HCT116 (cell line): ENCODE results near the gene MAST4. TPM values are rescaled to one million over a fixed set of nuclear protein-coding genes. Genes with fewer than 3 reads are reported as not detected.

ENCODE experiments used
- ATAC-seq: fragments of 200-7000 bp; cut with Tn5 transposase; 2 replicates; pipeline ENCODE4 v1.9.1; 2020; ENCODE audit warnings: mild to moderate bottlenecking, moderate library complexity
- BruUV-seq: library from RNA; stranded (reverse); fragments of 400-500 nt; replicated peaks from 2 replicates; lab custom pipeline; 2021; lab: Mats Ljungman, UMichigan
- CTCF ChIA-PET: fragments of 300-600 bp; sonication (Branson Sonifier 250); formaldehyde crosslinking; loops from one replicate; lab custom pipeline; 2021; ENCODE audit warnings: antibody characterized with exemption; lab: Charles Lee
- POLR2A ChIA-PET: fragments of 300-600, 350-600 bp; sonication (Branson Sonifier 250); formaldehyde crosslinking; loops from one replicate; lab custom pipeline; 2021; ENCODE audit warnings: antibody characterized with exemption; lab: Charles Lee
- RAD21 ChIA-PET, 2 experiments: fragments of 300-600 bp; sonication (Branson Sonifier 250); formaldehyde crosslinking; loops; one replicate each; lab custom pipeline; 2023; ENCODE audit warnings: low total read pairs in 2 of 2; ENCODE audit not compliant: uncharacterized antibody in 2 of 2, unreplicated experiment in 2 of 2, low non-redundant PET in 1 of 2; lab: Charles Lee
- DNase-seq: peaks from one replicate; pipeline ENCODE4 v3.0.0-alpha.2; 2010; ENCODE audit warnings: low read depth, low spot score
- H2AFZ ChIP-seq: fragments of 200-600 bp; shearing (Covaris generic), sonication (generic); 2 replicates; pipeline ENCODE4 v1.6.1; 2017; ENCODE audit warnings: low read depth, mixed run types, mixed read lengths, antibody characterized with exemption, low read length; ENCODE audit not compliant: poor library complexity, severe bottlenecking
- H3K27ac ChIP-seq: 2 replicates; pipeline ENCODE4 v1.5.1; 2012; ENCODE audit warnings: low read depth, low read length
- H3K27me3 ChIP-seq: fragments of 200-600 bp; sonication (generic); 2 replicates; pipeline ENCODE4 v1.6.1; 2016; ENCODE audit warnings: mixed run types, low read length, mixed read lengths; ENCODE audit not compliant: insufficient read depth
- H3K36me3 ChIP-seq, 2 experiments: fragments of 200-500 bp in 1 of 2; fragments of 200-600 bp in 1 of 2; sonication (Bioruptor generic) in 1 of 2; sonication (generic) in 1 of 2; 2 replicates each; pipeline versions ENCODE4 v1.5.1 to v1.6.1; 2014 to 2016; ENCODE audit warnings: low read length in 2 of 2, inconsistent platforms in 1 of 2, mixed read lengths in 1 of 2, mixed run types in 1 of 2; ENCODE audit not compliant: insufficient read depth in 2 of 2, control insufficient read depth in 1 of 2
- H3K4me1 ChIP-seq, 2 experiments: fragments of 200-600 bp in 1 of 2; sonication (generic) in 1 of 2; 2 replicates each; pipeline versions ENCODE4 v1.5.1 to v1.6.1; 2012 to 2017; ENCODE audit warnings: low read length in 2 of 2, inconsistent platforms in 1 of 2, mild to moderate bottlenecking in 1 of 2, mixed read lengths in 1 of 2, mixed run types in 1 of 2, moderate library complexity in 1 of 2; ENCODE audit not compliant: insufficient read depth in 2 of 2, control insufficient read depth in 1 of 2
- H3K4me2 ChIP-seq: fragments of 200-600 bp; sonication (generic); 2 replicates; pipeline ENCODE4 v1.6.1; 2017; ENCODE audit warnings: mixed run types, low read length, mixed read lengths
- H3K4me3 ChIP-seq, 2 experiments: fragments of 200-600 bp in 1 of 2; sonication (generic) in 1 of 2; replicated peaks in 1 of 2; 2 replicates each; pipeline ENCODE4 v1.5.1; 2011 to 2016; ENCODE audit warnings: low read length in 2 of 2, control low read depth in 1 of 2, low read depth in 1 of 2, mild to moderate bottlenecking in 1 of 2, mixed read lengths in 1 of 2, mixed run types in 1 of 2
- H3K79me2 ChIP-seq: fragments of 200-600 bp; sonication (generic); 2 replicates; pipeline ENCODE4 v1.6.1; 2017; ENCODE audit warnings: mild to moderate bottlenecking, mixed run types, low read length, moderate library complexity, mixed read lengths; ENCODE audit not compliant: insufficient read depth
- H3K9ac ChIP-seq: fragments of 200-600 bp; sonication (generic); 2 replicates; pipeline ENCODE4 v1.6.1; 2016; ENCODE audit warnings: low read length, mixed read lengths
- H3K9me2 ChIP-seq: fragments of 200-600 bp; sonication (generic), shearing (Covaris generic); 2 replicates; pipeline ENCODE4 v1.6.1; 2017; ENCODE audit warnings: mixed run types, mild to moderate bottlenecking, moderate library complexity; ENCODE audit not compliant: insufficient read depth
- H3K9me3 ChIP-seq, 2 experiments: fragments of 200-500 bp in 1 of 2; fragments of 200-600 bp in 1 of 2; sonication (Bioruptor generic) in 1 of 2; sonication (generic) in 1 of 2; 2 replicates each; pipeline ENCODE4 v1.6.1; 2014 to 2017; ENCODE audit warnings: low read length in 2 of 2, mixed read lengths in 2 of 2, inconsistent platforms in 1 of 2, low read depth in 1 of 2, mild to moderate bottlenecking in 1 of 2, mixed run types in 1 of 2, moderate library complexity in 1 of 2; ENCODE audit not compliant: control insufficient read depth in 1 of 2, insufficient read depth in 1 of 2
- H4K20me1 ChIP-seq: fragments of 200-600 bp; sonication (generic), shearing (Covaris generic); 2 replicates; pipeline ENCODE4 v1.6.1; 2017; ENCODE audit warnings: mixed run types, mild to moderate bottlenecking, moderate library complexity; ENCODE audit not compliant: insufficient read depth
- CBX3 ChIP-seq: IDR thresholded peaks from 2 replicates; pipeline ENCODE4 v1.6.1; 2012; ENCODE audit warnings: low read depth
- EGR1 ChIP-seq: IDR thresholded peaks from 2 replicates; pipeline ENCODE4 v1.6.1; 2012; ENCODE audit warnings: low read depth
- EZH2 ChIP-seq: fragments of 200-600 bp; sonication (generic); IDR thresholded peaks from 2 replicates; pipeline ENCODE4 v1.6.1; 2017; ENCODE audit warnings: antibody characterized with exemption, mixed run types
- EZH2phosphoT487 ChIP-seq: fragments of 200-600 bp; IDR thresholded peaks from 2 replicates; pipeline ENCODE4 v1.6.1; 2018; ENCODE audit warnings: antibody characterized with exemption, borderline replicate concordance
- FOSL1 ChIP-seq: IDR thresholded peaks from 2 replicates; pipeline ENCODE4 v1.6.1; 2012; ENCODE audit warnings: low read depth
- POLR2A ChIP-seq: IDR thresholded peaks from 2 replicates; pipeline ENCODE4 v1.7.0; 2011; ENCODE audit warnings: borderline replicate concordance; ENCODE audit not compliant: insufficient read depth, insufficient read length; ENCODE audit errors: extremely low read depth
- RAD21 ChIP-seq: IDR thresholded peaks from 2 replicates; pipeline ENCODE4 v1.6.1; 2012; ENCODE audit warnings: low read depth, mild to moderate bottlenecking
- SP1 ChIP-seq: IDR thresholded peaks from 2 replicates; pipeline ENCODE4 v1.6.1; 2012; ENCODE audit warnings: low read depth
- SRF ChIP-seq: IDR thresholded peaks from 2 replicates; pipeline ENCODE4 v1.6.1; 2012; ENCODE audit warnings: low read depth
- ZNF274 ChIP-seq: fragments of 200-500 bp; sonication (Bioruptor generic); IDR thresholded peaks from 2 replicates; pipeline ENCODE4 v1.6.1; 2014; ENCODE audit warnings: mild to moderate bottlenecking, low read depth, low read length, inconsistent platforms
- intact Hi-C: fragments of 100-400 bp; cut with micrococcal nuclease; formaldehyde crosslinking; loops from 2 replicates; pipeline ENCODE4 v1.10.0; 2022
- total RNA-seq: library from RNA; stranded (reverse); gene quantifications from one replicate; pipeline ENCODE4 v1.2.1, GENCODE V29; 2021; ENCODE audit not compliant: unreplicated experiment
- TF ChIP-seq, protein P1 (sequence below), 3 experiments: fragments of 200-600 bp in 1 of 3; sonication (generic) in 1 of 3; IDR thresholded peaks in 2 of 3; conservative IDR thresholded peaks in 1 of 3; 2 replicates each; pipeline ENCODE4 v1.5.1; 2012 to 2017; ENCODE audit warnings: low read depth in 2 of 3, low read length in 2 of 3, antibody characterized with exemption in 1 of 3, borderline replicate concordance in 1 of 3, control low read depth in 1 of 3, mild to moderate bottlenecking in 1 of 3, mixed read lengths in 1 of 3, mixed run types in 1 of 3, moderate library complexity in 1 of 3; ENCODE audit not compliant: insufficient read depth in 1 of 3
- TF ChIP-seq, protein P2 (sequence below): IDR thresholded peaks from 2 replicates; pipeline ENCODE4 v1.6.1; 2012; ENCODE audit warnings: low read depth

The MAST4 gene
- total RNA-seq, 1 experiment from 2014 or later: 1.1 TPM

DNA sequence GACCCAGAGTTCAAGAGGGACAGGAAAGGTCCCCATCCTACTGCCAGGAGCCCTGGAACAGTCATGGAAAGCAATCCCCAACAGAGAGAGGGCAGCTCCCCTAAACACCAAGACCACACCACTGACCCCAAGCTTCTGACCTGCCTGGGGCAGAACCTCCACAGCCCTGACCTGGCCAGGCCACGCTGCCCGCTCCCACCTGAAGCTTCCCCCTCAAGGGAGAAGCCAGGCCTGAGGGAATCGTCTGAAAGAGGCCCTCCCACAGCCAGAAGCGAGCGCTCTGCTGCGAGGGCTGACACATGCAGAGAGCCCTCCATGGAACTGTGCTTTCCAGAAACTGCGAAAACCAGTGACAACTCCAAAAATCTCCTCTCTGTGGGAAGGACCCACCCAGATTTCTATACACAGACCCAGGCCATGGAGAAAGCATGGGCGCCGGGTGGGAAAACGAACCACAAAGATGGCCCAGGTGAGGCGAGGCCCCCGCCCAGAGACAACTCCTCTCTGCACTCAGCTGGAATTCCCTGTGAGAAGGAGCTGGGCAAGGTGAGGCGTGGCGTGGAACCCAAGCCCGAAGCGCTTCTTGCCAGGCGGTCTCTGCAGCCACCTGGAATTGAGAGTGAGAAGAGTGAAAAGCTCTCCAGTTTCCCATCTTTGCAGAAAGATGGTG, 568.8 kb downstream of the MAST4 start:
- no peak overlapping the region for H2AFZ ChIP-seq
- H3K79me2 ChIP-seq: no peaks in the 10 kb centered on the region
- no peaks in the 10 kb centered on the region for H3K27me3 ChIP-seq
- H3K4me2 ChIP-seq: no peak overlapping the region
- ATAC-seq (no peak), DNase-seq (no peak)
- BruUV-seq: no TSS peak
- TF ChIP-seq CBX3 (no peak), EZH2 (no peak)
- intact Hi-C loops: no loop called here
- no peaks in the 10 kb centered on the region for H3K9me2 ChIP-seq
- ChIA-PET POLR2A (no interaction called here), RAD21 (no interaction called here), CTCF (interaction anchor here (1.0 to 1.4 kb wide), 2 partner anchors 42 to 67 kb away, joined by 3 read pairs; no protein-coding TSS in a partner anchor)
- no peaks in the 10 kb centered on the region for H3K9me3 ChIP-seq
- no peaks in the 10 kb centered on the region for H4K20me1 ChIP-seq
- H3K9ac ChIP-seq: no peak overlapping the region
- no peak overlapping the region for H3K27ac ChIP-seq
- H3K36me3 ChIP-seq: no peaks in the 10 kb centered on the region
- H3K4me3 ChIP-seq: no peak overlapping the region
- peaks cover 12 to 25% of the 10 kb centered on the region in 2 experiments for H3K4me1 ChIP-seq

DNA sequence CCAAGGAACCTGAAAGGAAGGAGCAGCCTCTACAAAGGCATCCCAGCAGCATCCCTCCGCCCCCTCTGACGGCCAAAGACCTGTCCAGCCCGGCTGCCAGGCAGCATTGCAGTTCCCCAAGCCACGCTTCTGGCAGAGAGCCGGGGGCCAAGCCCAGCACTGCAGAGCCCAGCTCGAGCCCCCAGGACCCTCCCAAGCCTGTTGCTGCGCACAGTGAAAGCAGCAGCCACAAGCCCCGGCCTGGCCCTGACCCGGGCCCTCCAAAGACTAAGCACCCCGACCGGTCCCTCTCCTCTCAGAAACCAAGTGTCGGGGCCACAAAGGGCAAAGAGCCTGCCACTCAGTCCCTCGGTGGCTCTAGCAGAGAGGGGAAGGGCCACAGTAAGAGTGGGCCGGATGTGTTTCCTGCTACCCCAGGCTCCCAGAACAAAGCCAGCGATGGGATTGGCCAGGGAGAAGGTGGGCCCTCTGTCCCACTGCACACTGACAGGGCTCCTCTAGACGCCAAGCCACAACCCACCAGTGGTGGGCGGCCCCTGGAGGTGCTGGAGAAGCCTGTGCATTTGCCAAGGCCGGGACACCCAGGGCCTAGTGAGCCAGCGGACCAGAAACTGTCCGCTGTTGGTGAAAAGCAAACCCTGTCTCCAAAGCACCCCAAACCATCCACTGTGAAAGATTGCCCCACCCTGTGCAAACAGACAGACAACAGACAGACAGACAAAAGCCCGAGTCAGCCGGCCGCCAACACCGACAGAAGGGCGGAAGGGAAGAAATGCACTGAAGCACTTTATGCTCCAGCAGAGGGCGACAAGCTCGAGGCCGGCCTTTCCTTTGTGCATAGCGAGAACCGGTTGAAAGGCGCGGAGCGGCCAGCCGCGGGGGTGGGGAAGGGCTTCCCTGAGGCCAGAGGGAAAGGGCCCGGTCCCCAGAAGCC, 569.6 kb downstream of the MAST4 start:
- H4K20me1 ChIP-seq: no peaks in the 10 kb centered on the region
- H3K27me3 ChIP-seq: no peaks in the 10 kb centered on the region
- H3K9me2 ChIP-seq: no peaks in the 10 kb centered on the region
- no peaks in the 10 kb centered on the region for H3K9me3 ChIP-seq
- H3K4me2 ChIP-seq: peak overlapping the region; percentile 75
- no peaks in the 10 kb centered on the region for H3K79me2 ChIP-seq
- intact Hi-C loops: loop anchor here (1.0 kb wide), 1 partner anchor 44 kb away; no protein-coding TSS in a partner anchor
- peaks cover 10 to 22% of the 10 kb centered on the region in 2 experiments for H3K4me1 ChIP-seq
- peak overlapping the region; percentile 62 for H3K9ac ChIP-seq
- DNase-seq (peak; percentile 73), ATAC-seq (peak; percentile 86)
- H3K27ac ChIP-seq: peak overlapping the region; percentile 65
- H3K4me3 ChIP-seq: peak overlapping the region; percentile 37 to 51
- ChIA-PET POLR2A (interaction anchor here (0.7 kb wide), 1 partner anchor 16 kb away, joined by 4 read pairs; no protein-coding TSS in a partner anchor), RAD21 (interaction anchor here (0.9 to 1.0 kb wide), 2 partner anchors 43 to 1087 kb away, joined by 3 read pairs; no protein-coding TSS in a partner anchor), CTCF (interaction anchor here (0.7 to 3.0 kb wide), 16 partner anchors 8 to 1087 kb away, joined by 3 to 20 read pairs (median 3); no protein-coding TSS in a partner anchor)
- peak overlapping the region; percentile 50 for H2AFZ ChIP-seq
- no TSS peak for BruUV-seq
- no peaks in the 10 kb centered on the region for H3K36me3 ChIP-seq
- TF ChIP-seq RAD21: peak; percentile 72
- peak; percentile 59 for TF ChIP-seq POLR2A
- no peak for TF ChIP-seq SP1
- TF ChIP-seq SRF: no peak
- TF ChIP-seq EGR1: peak; percentile 75
- TF ChIP-seq EZH2phosphoT487: no peak
- no peak for TF ChIP-seq ZNF274
- TF ChIP-seq, protein P1, sequence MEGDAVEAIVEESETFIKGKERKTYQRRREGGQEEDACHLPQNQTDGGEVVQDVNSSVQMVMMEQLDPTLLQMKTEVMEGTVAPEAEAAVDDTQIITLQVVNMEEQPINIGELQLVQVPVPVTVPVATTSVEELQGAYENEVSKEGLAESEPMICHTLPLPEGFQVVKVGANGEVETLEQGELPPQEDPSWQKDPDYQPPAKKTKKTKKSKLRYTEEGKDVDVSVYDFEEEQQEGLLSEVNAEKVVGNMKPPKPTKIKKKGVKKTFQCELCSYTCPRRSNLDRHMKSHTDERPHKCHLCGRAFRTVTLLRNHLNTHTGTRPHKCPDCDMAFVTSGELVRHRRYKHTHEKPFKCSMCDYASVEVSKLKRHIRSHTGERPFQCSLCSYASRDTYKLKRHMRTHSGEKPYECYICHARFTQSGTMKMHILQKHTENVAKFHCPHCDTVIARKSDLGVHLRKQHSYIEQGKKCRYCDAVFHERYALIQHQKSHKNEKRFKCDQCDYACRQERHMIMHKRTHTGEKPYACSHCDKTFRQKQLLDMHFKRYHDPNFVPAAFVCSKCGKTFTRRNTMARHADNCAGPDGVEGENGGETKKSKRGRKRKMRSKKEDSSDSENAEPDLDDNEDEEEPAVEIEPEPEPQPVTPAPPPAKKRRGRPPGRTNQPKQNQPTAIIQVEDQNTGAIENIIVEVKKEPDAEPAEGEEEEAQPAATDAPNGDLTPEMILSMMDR (IDR thresholded peaks at IDR 0.05 in 2 of 3, conservative IDR thresholded peaks at IDR 0.05 in 1 of 3; ENCODE audit: borderline replicate concordance in 1 of 3, insufficient read depth in 1 of 3, low read depth in 2 of 3, low read length in 2 of 3): peak; percentile 72 to 80 (median 77)
- TF ChIP-seq, protein P2, sequence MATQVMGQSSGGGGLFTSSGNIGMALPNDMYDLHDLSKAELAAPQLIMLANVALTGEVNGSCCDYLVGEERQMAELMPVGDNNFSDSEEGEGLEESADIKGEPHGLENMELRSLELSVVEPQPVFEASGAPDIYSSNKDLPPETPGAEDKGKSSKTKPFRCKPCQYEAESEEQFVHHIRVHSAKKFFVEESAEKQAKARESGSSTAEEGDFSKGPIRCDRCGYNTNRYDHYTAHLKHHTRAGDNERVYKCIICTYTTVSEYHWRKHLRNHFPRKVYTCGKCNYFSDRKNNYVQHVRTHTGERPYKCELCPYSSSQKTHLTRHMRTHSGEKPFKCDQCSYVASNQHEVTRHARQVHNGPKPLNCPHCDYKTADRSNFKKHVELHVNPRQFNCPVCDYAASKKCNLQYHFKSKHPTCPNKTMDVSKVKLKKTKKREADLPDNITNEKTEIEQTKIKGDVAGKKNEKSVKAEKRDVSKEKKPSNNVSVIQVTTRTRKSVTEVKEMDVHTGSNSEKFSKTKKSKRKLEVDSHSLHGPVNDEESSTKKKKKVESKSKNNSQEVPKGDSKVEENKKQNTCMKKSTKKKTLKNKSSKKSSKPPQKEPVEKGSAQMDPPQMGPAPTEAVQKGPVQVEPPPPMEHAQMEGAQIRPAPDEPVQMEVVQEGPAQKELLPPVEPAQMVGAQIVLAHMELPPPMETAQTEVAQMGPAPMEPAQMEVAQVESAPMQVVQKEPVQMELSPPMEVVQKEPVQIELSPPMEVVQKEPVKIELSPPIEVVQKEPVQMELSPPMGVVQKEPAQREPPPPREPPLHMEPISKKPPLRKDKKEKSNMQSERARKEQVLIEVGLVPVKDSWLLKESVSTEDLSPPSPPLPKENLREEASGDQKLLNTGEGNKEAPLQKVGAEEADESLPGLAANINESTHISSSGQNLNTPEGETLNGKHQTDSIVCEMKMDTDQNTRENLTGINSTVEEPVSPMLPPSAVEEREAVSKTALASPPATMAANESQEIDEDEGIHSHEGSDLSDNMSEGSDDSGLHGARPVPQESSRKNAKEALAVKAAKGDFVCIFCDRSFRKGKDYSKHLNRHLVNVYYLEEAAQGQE: no peak
- TF ChIP-seq FOSL1: no peak
